AG04449 (cell line): Measurements from ENCODE around the gene MT1H.

ENCODE experiments used
- CTCF ChIA-PET: fragments of 350-600 bp; formaldehyde crosslinking; extraction: SDS; loops from one replicate; lab custom pipeline; 2021; ENCODE audit warnings: antibody characterized with exemption; lab: Yijun Ruan, JAX
- POLR2A ChIA-PET: fragments of 400-600, 350-600 bp; formaldehyde crosslinking; extraction: SDS; loops from one replicate; lab custom pipeline; 2020; ENCODE audit warnings: antibody characterized with exemption, inconsistent platforms; lab: Yijun Ruan, JAX
- DNase-seq: peaks from one replicate; pipeline ENCODE4 v3.0.0-alpha.2; 2010; ENCODE audit warnings: low read depth, low spot score
- H3K4me3 ChIP-seq: 2 replicates; pipeline ENCODE4 v1.5.1; 2011; ENCODE audit warnings: low read depth, mild to moderate bottlenecking, control low read depth, low read length
- CTCF ChIP-seq: IDR thresholded peaks from one replicate; pipeline ENCODE4 v1.5.1; 2011; ENCODE audit warnings: mild to moderate bottlenecking, moderate library complexity, low read length, control low read depth, inconsistent platforms; ENCODE audit not compliant: insufficient read depth; ENCODE audit errors: missing control alignments

The MT1H gene

GRCh38 chr16:56700195-56700594, 30.6 kb downstream of the MT1H start:
- TF ChIP-seq CTCF: no peak
- POLR2A ChIA-PET: interaction anchor here (1.0 kb wide), 1 partner anchor 18 kb away, joined by 3 read pairs; the partner anchor contains the start of gene MT1X

DNA sequence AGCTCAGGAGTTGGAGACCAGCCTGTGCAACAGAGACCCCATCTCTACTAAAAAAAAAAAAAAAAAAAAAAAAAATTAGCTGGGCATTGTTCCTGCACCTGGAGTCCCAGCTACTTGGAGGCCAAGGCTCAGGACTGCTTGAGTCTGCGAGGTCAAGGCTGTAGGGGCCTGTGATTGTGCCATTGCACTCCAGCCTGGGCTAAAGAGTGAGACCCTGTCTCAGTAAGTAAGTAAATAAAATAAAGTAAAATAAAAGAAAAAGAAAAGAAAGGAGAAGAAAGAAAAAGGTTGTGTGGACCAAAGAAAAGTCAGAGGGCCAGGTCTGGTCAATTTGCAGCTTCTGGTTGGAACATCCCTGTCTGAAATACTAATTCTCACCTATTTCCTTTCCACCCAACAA, 31.0 kb downstream of the MT1H start:
- CTCF ChIA-PET: interaction anchor here (0.8 to 4.6 kb wide), 32 partner anchors 8 to 758 kb away, joined by 3 to 174 read pairs (median 9); partner anchors contain the start of genes BBS2, MT1E, MT1H and MT1X
- POLR2A ChIA-PET: interaction anchor here (1.0 kb wide), 1 partner anchor 18 kb away, joined by 3 read pairs; the partner anchor contains the start of gene MT1X

More at GRCh38 chr16:56700195-56700594, 30.6 kb downstream of the MT1H start:
- H3K4me3 ChIP-seq: no peak overlapping the region
- CTCF ChIA-PET: interaction anchor here (0.8 to 4.6 kb wide), 21 partner anchors 10 to 368 kb away, joined by 3 to 174 read pairs (median 15); partner anchors contain the start of genes BBS2, MT1H, MT1X and MT2A
- DNase-seq: no peak

GRCh38 chr16:56701534-56701933, 31.9 kb downstream of the MT1H start:
- H3K4me3 ChIP-seq: no peak overlapping the region
- no peak for TF ChIP-seq CTCF
- POLR2A ChIA-PET: interaction anchor here (0.8 to 1.2 kb wide), 2 partner anchors 76 to 98 kb away, joined by 3 to 8 read pairs; partner anchors contain the start of gene MT1E
- CTCF ChIA-PET: interaction anchor here (0.7 to 4.6 kb wide), 67 partner anchors 9 to 759 kb away, joined by 3 to 174 read pairs (median 6); partner anchors contain the start of genes BBS2, MT1E, MT1G and MT1H
- DNase-seq: no peak

More for the DNA sequence above, 31.0 kb downstream of the MT1H start:
- no peak overlapping the region for H3K4me3 ChIP-seq
- DNase-seq: no peak
- TF ChIP-seq CTCF: no peak

GRCh38 chr16:56702836-56703235, 33.2 kb downstream of the MT1H start:
- ChIA-PET CTCF (interaction anchor here (1.1 to 4.6 kb wide), 41 partner anchors 8 to 758 kb away, joined by 3 to 174 read pairs (median 8); partner anchors contain the start of genes BBS2, MT1X, MT2A and NUP93), POLR2A (no interaction called here)
- DNase-seq: no peak
- H3K4me3 ChIP-seq: no peak overlapping the region
- no peak for TF ChIP-seq CTCF

GRCh38 chr16:56708525-56709442, 39.2 kb downstream of the MT1H start:
- no peak for DNase-seq
- ChIA-PET CTCF (interaction anchor here (1.1 to 1.9 kb wide), 5 partner anchors 8 to 103 kb away, joined by 3 to 13 read pairs (median 3); no protein-coding TSS in a partner anchor), POLR2A (interaction anchor here (0.6 kb wide), 1 partner anchor 1229 kb away, joined by 3 read pairs; no protein-coding TSS in a partner anchor)
- TF ChIP-seq CTCF: no peak
- no peak overlapping the region for H3K4me3 ChIP-seq
